OCI-LY3 (cell line): ENCODE results near the gene MED9.

Source experiments
- H2AFZ ChIP-seq: fragments of 200-600, 300-600 bp; shearing (Covaris generic); 2 replicates; pipeline ENCODE4 v1.6.0; 2014; ENCODE audit warnings: antibody characterized with exemption, low read depth, low read length
- H3K27ac ChIP-seq: fragments of 200-600, 300-600 bp; sonication (generic); 2 replicates; pipeline ENCODE4 v1.5.1; 2014; ENCODE audit warnings: mild to moderate bottlenecking, low read length, moderate library complexity, mixed read lengths
- H3K27me3 ChIP-seq: fragments of 200-600, 300-600 bp; sonication (generic); 2 replicates; pipeline ENCODE4 v1.6.1; 2014; ENCODE audit warnings: low read depth, low read length, mixed read lengths
- H3K36me3 ChIP-seq: fragments of 200-600, 300-600 bp; sonication (generic); replicated peaks from 2 replicates; pipeline ENCODE3; 2014; ENCODE audit warnings: low read depth, low read length, mixed read lengths
- H3K4me1 ChIP-seq: fragments of 300-600, 200-600 bp; sonication (generic); 2 replicates; pipeline ENCODE4 v1.6.1; 2014; ENCODE audit warnings: low read length, mixed read lengths
- H3K4me2 ChIP-seq: fragments of 200-600, 300-600 bp; sonication (generic); 2 replicates; pipeline ENCODE4 v1.6.1; 2014; ENCODE audit warnings: low read length, mixed read lengths
- H3K4me3 ChIP-seq: fragments of 300-600, 200-600 bp; sonication (generic); 2 replicates; pipeline ENCODE4 v1.5.1; 2014; ENCODE audit warnings: antibody characterized with exemption, mild to moderate bottlenecking, low read length, moderate library complexity
- H3K79me2 ChIP-seq: fragments of 300-600, 200-600 bp; shearing (Covaris generic); 2 replicates; pipeline ENCODE4 v1.6.1; 2014; ENCODE audit warnings: mild to moderate bottlenecking, low read length, mixed read lengths
- H3K9ac ChIP-seq: fragments of 300-600, 200-600 bp; shearing (Covaris generic); 2 replicates; pipeline ENCODE4 v1.6.0; 2014; ENCODE audit warnings: mild to moderate bottlenecking, low read length, moderate library complexity
- H3K9me3 ChIP-seq: fragments of 200-600, 300-600 bp; shearing (Covaris generic); 2 replicates; pipeline ENCODE4 v1.6.1; 2014; ENCODE audit warnings: low read length, mixed read lengths; ENCODE audit not compliant: insufficient read depth
- H4K20me1 ChIP-seq: fragments of 200-600, 300-600 bp; sonication (generic); 2 replicates; pipeline ENCODE4 v1.6.1; 2016; ENCODE audit warnings: low read length, mixed read lengths; ENCODE audit not compliant: insufficient read depth
- CTCF ChIP-seq: fragments of 200-600, 300-600 bp; sonication (generic); IDR thresholded peaks from 2 replicates; pipeline ENCODE4 v1.5.1; 2014; ENCODE audit warnings: antibody characterized with exemption, low read length, low read depth
- EZH2phosphoT487 ChIP-seq: fragments of 200-600 bp; shearing (Covaris generic); IDR thresholded peaks from 2 replicates; pipeline ENCODE4 v1.6.1; 2018; ENCODE audit warnings: antibody characterized with exemption, mixed run types, low read depth

The MED9 gene

GRCh38 chr17:17455173-17455572 is 21.6 kb upstream of the MED9 start:
- no peak for TF ChIP-seq CTCF
- TF ChIP-seq EZH2phosphoT487: no peak
- Histone ChIP-seq H3K9ac (no peak overlapping the region), H4K20me1 (no peaks in the 10 kb centered on the region), H3K9me3 (no peaks in the 10 kb centered on the region), H3K36me3 (no peaks in the 10 kb centered on the region), H3K27me3 (no peaks in the 10 kb centered on the region), H2AFZ (no peak overlapping the region), H3K4me1 (no peaks in the 10 kb centered on the region), H3K4me2 (no peak overlapping the region), H3K79me2 (no peaks in the 10 kb centered on the region), H3K4me3 (no peak overlapping the region), H3K27ac (no peak overlapping the region)

- TF ChIP-seq EZH2phosphoT487 (no peak), CTCF (no peak)
- Histone ChIP-seq H3K27me3 (no peaks in the 10 kb centered on the region), H3K9ac (no peak overlapping the region), H3K4me1 (no peaks in the 10 kb centered on the region), H3K79me2 (no peaks in the 10 kb centered on the region), H3K4me3 (no peak overlapping the region), H3K9me3 (no peaks in the 10 kb centered on the region), H3K27ac (no peak overlapping the region), H3K4me2 (no peak overlapping the region), H3K36me3 (no peaks in the 10 kb centered on the region), H2AFZ (no peak overlapping the region), H4K20me1 (no peaks in the 10 kb centered on the region)
Measured at GRCh38 chr17:17456251-17456650, 20.5 kb upstream of the MED9 start.

GRCh38 chr17:17457680-17458079 is 19.1 kb upstream of the MED9 start:
- H3K27ac ChIP-seq: no peak overlapping the region
- H3K27me3 ChIP-seq: no peaks in the 10 kb centered on the region
- no peaks in the 10 kb centered on the region for H3K36me3 ChIP-seq
- no peaks in the 10 kb centered on the region for H4K20me1 ChIP-seq
- H3K4me2 ChIP-seq: no peak overlapping the region
- no peaks in the 10 kb centered on the region for H3K4me1 ChIP-seq
- H3K4me3 ChIP-seq: no peak overlapping the region
- no peaks in the 10 kb centered on the region for H3K79me2 ChIP-seq
- H3K9me3 ChIP-seq: no peaks in the 10 kb centered on the region
- TF ChIP-seq EZH2phosphoT487: no peak
- no peak for TF ChIP-seq CTCF
- H3K9ac ChIP-seq: no peak overlapping the region
- H2AFZ ChIP-seq: no peak overlapping the region

GRCh38 chr17:17460038-17460437 is 16.8 kb upstream of the MED9 start:
- Histone ChIP-seq H3K4me3 (no peak overlapping the region), H3K36me3 (no peaks in the 10 kb centered on the region), H3K27ac (no peak overlapping the region), H3K27me3 (no peaks in the 10 kb centered on the region), H3K4me1 (no peaks in the 10 kb centered on the region), H3K4me2 (no peak overlapping the region), H3K9me3 (no peaks in the 10 kb centered on the region), H3K9ac (no peak overlapping the region), H3K79me2 (no peaks in the 10 kb centered on the region), H4K20me1 (no peaks in the 10 kb centered on the region), H2AFZ (no peak overlapping the region)
- TF ChIP-seq CTCF (no peak), EZH2phosphoT487 (no peak)
